ENCODE results near the gene SLC7A8. TPM values are rescaled to one million over a fixed set of nuclear protein-coding genes. Genes with fewer than 3 reads are reported as not detected.

The SLC7A8 gene
- total and polyA plus RNA-seq, 2 donors (not counting 1 experiment from before 2014, with no cell fraction given): 1.4 to 10.2 TPM

GRCh38 chr14:23115039-23115731, 68.3 kb downstream of the SLC7A8 start:
- Histone ChIP-seq H4K20me1 (ENCODE audit: control insufficient read depth, extremely low read depth, insufficient read depth, low read length) (no peaks in the 10 kb centered on the region), H3K4me2 (ENCODE audit: extremely low read depth, insufficient read depth, low read length) (peak overlapping the region; percentile 32), H3K9me3 (ENCODE audit: control insufficient read depth, insufficient read depth, low read depth, low read length) (no peaks in the 10 kb centered on the region), H3K4me3 (replicated peaks in 1 of 4; ENCODE audit: control extremely low read depth in 1 of 4, insufficient read depth in 1 of 4, low read depth in 3 of 4, low read length in 4 of 4) (peak overlapping the region in 1 of 4 experiments; percentile 3), H2AFZ (ENCODE audit: low read length) (no peak overlapping the region), H3K27me3 (ENCODE audit: control insufficient read depth, insufficient read depth, low read length) (no peaks in the 10 kb centered on the region), H3K9ac (ENCODE audit: insufficient read depth, low read length) (peak overlapping the region; percentile 29), H3K4me1 (ENCODE audit: control insufficient read depth, extremely low read depth, insufficient read depth, low read length) (peaks cover 28% of the 10 kb centered on the region), H3K79me2 (ENCODE audit: control insufficient read depth, insufficient read depth, low read length) (no peaks in the 10 kb centered on the region), H3K36me3 (ENCODE audit: control insufficient read depth, insufficient read depth, low read length) (no peaks in the 10 kb centered on the region), H3K27ac (ENCODE audit: insufficient read depth, low read length) (peak overlapping the region; percentile 91)
- TF ChIP-seq EZH2 (IDR thresholded peaks at IDR 0.05; ENCODE audit: low read length, missing control alignments) (no peak), CTCF (conservative IDR thresholded peaks at IDR 0.05 in 1 of 2, IDR thresholded peaks at IDR 0.05 in 1 of 2; ENCODE audit: low read depth in 1 of 2, low read length in 2 of 2) (no peak)
- peak; percentile 97 to 98 for DNase-seq (ENCODE audit: low read depth in 2 of 2)

GRCh38 chr14:23114669-23115038, 68.8 kb downstream of the SLC7A8 start:
- Histone ChIP-seq H3K27ac (ENCODE audit: insufficient read depth, low read length) (peak overlapping the region; percentile 91), H3K9ac (ENCODE audit: insufficient read depth, low read length) (no peak overlapping the region), H3K27me3 (ENCODE audit: control insufficient read depth, insufficient read depth, low read length) (no peaks in the 10 kb centered on the region), H3K36me3 (ENCODE audit: control insufficient read depth, insufficient read depth, low read length) (no peaks in the 10 kb centered on the region), H3K79me2 (ENCODE audit: control insufficient read depth, insufficient read depth, low read length) (no peaks in the 10 kb centered on the region), H3K4me2 (ENCODE audit: extremely low read depth, insufficient read depth, low read length) (peak overlapping the region; percentile 48), H4K20me1 (ENCODE audit: control insufficient read depth, extremely low read depth, insufficient read depth, low read length) (no peaks in the 10 kb centered on the region), H3K9me3 (ENCODE audit: control insufficient read depth, insufficient read depth, low read depth, low read length) (no peaks in the 10 kb centered on the region), H3K4me3 (replicated peaks in 1 of 4; ENCODE audit: control extremely low read depth in 1 of 4, insufficient read depth in 1 of 4, low read depth in 3 of 4, low read length in 4 of 4) (peak overlapping the region in 1 of 4 experiments; percentile 3), H3K4me1 (ENCODE audit: control insufficient read depth, extremely low read depth, insufficient read depth, low read length) (peaks cover 28% of the 10 kb centered on the region), H2AFZ (ENCODE audit: low read length) (no peak overlapping the region)
- DNase-seq (ENCODE audit: low read depth in 2 of 2): no peak
- TF ChIP-seq EZH2 (IDR thresholded peaks at IDR 0.05; ENCODE audit: low read length, missing control alignments) (no peak), CTCF (conservative IDR thresholded peaks at IDR 0.05 in 1 of 2, IDR thresholded peaks at IDR 0.05 in 1 of 2; ENCODE audit: low read depth in 1 of 2, low read length in 2 of 2) (peak in 1 of 2 donors; percentile 14)

GRCh38 chr14:23114120-23114458, 69.4 kb downstream of the SLC7A8 start:
- DNase-seq (ENCODE audit: low read depth in 2 of 2): no peak
- H3K4me1 ChIP-seq (ENCODE audit: control insufficient read depth, extremely low read depth, insufficient read depth, low read length): peaks cover 28% of the 10 kb centered on the region
- H4K20me1 ChIP-seq (ENCODE audit: control insufficient read depth, extremely low read depth, insufficient read depth, low read length): no peaks in the 10 kb centered on the region
- peak overlapping the region; percentile 31 for H2AFZ ChIP-seq (ENCODE audit: low read length)
- H3K9me3 ChIP-seq (ENCODE audit: control insufficient read depth, insufficient read depth, low read depth, low read length): no peaks in the 10 kb centered on the region
- no peak overlapping the region for H3K4me2 ChIP-seq (ENCODE audit: extremely low read depth, insufficient read depth, low read length)
- TF ChIP-seq CTCF (conservative IDR thresholded peaks at IDR 0.05 in 1 of 2, IDR thresholded peaks at IDR 0.05 in 1 of 2; ENCODE audit: low read depth in 1 of 2, low read length in 2 of 2) (no peak), EZH2 (IDR thresholded peaks at IDR 0.05; ENCODE audit: low read length, missing control alignments) (no peak)
- peak overlapping the region; percentile 91 for H3K27ac ChIP-seq (ENCODE audit: insufficient read depth, low read length)
- H3K4me3 ChIP-seq (replicated peaks in 1 of 4; ENCODE audit: control extremely low read depth in 1 of 4, insufficient read depth in 1 of 4, low read depth in 3 of 4, low read length in 4 of 4): no peak overlapping the region
- no peaks in the 10 kb centered on the region for H3K79me2 ChIP-seq (ENCODE audit: control insufficient read depth, insufficient read depth, low read length)
- no peaks in the 10 kb centered on the region for H3K27me3 ChIP-seq (ENCODE audit: control insufficient read depth, insufficient read depth, low read length)
- peak overlapping the region; percentile 39 for H3K9ac ChIP-seq (ENCODE audit: insufficient read depth, low read length)
- H3K36me3 ChIP-seq (ENCODE audit: control insufficient read depth, insufficient read depth, low read length): no peaks in the 10 kb centered on the region
